DOHH2 (cell line): ENCODE results near the gene RPL19.
"Not testable (repeated sequence)": the region's sequence is repeated elsewhere in the genome, so short reads cannot be mapped to it uniquely, and the experiment has no call there.

Experiments
- H3F3A ChIP-seq: fragments of 200-600 bp; sonication (generic), shearing (Covaris generic); 2 replicates; pipeline ENCODE4 v1.6.0; 2016; ENCODE audit warnings: antibody characterized with exemption, mild to moderate bottlenecking; ENCODE audit not compliant: control insufficient read depth, insufficient read depth
- H3K27ac ChIP-seq: fragments of 200-600 bp; sonication (generic); 2 replicates; pipeline ENCODE4 v1.5.1; 2014; ENCODE audit warnings: low read depth, mild to moderate bottlenecking, low read length, moderate library complexity
- H3K27me3 ChIP-seq: fragments of 200-600 bp; sonication (generic); 2 replicates; pipeline ENCODE4 v1.6.1; 2014; ENCODE audit warnings: mild to moderate bottlenecking, low read length, mixed read lengths; ENCODE audit not compliant: control insufficient read depth
- H3K36me3 ChIP-seq: fragments of 200-600 bp; sonication (generic); 2 replicates; pipeline ENCODE4 v1.6.1; 2014; ENCODE audit warnings: mild to moderate bottlenecking, low read length, moderate library complexity, mixed read lengths; ENCODE audit not compliant: control insufficient read depth
- H3K4me1 ChIP-seq: fragments of 200-600 bp; sonication (generic); 2 replicates; pipeline ENCODE4 v1.6.1; 2014; ENCODE audit warnings: mild to moderate bottlenecking, low read length, mixed read lengths; ENCODE audit not compliant: control insufficient read depth
- H3K4me2 ChIP-seq: fragments of 200-600 bp; sonication (generic); 2 replicates; pipeline ENCODE4 v1.6.0; 2014; ENCODE audit warnings: mild to moderate bottlenecking, low read length, moderate library complexity
- H3K4me3 ChIP-seq: fragments of 200-600 bp; sonication (generic); 2 replicates; pipeline ENCODE4 v1.5.1; 2014; ENCODE audit warnings: mild to moderate bottlenecking, low read length, mixed read lengths
- H3K79me2 ChIP-seq: fragments of 200-600 bp; sonication (generic); 2 replicates; pipeline ENCODE4 v1.6.1; 2014; ENCODE audit warnings: mild to moderate bottlenecking, low read length, mixed read lengths; ENCODE audit not compliant: control insufficient read depth
- H3K9me2 ChIP-seq: fragments of 200-600 bp; sonication (generic); replicated peaks from 2 replicates; pipeline ENCODE4 v1.6.1; 2014; ENCODE audit warnings: mild to moderate bottlenecking, low read length, mixed read lengths; ENCODE audit not compliant: control insufficient read depth
- H3K9me3 ChIP-seq: fragments of 200-600 bp; sonication (generic); 2 replicates; pipeline ENCODE4 v1.6.1; 2014; ENCODE audit warnings: antibody characterized with exemption, low read length, mixed read lengths; ENCODE audit not compliant: control insufficient read depth, insufficient read depth
- H4K20me1 ChIP-seq: fragments of 200-600 bp; sonication (generic); 2 replicates; pipeline ENCODE4 v1.6.0; 2014; ENCODE audit warnings: low read depth, mild to moderate bottlenecking, antibody characterized with exemption, low read length, moderate library complexity; ENCODE audit not compliant: control insufficient read depth, insufficient read depth
- CTCF ChIP-seq: fragments of 200-600 bp; sonication (generic); IDR thresholded peaks from one replicate; pipeline ENCODE4 v1.5.1; 2014; ENCODE audit warnings: antibody characterized with exemption, mild to moderate bottlenecking, low read depth, low read length; ENCODE audit not compliant: poor library complexity, severe bottlenecking
- EZH2phosphoT487 ChIP-seq: fragments of 200-600 bp; sonication (generic); IDR thresholded peaks from 2 replicates; pipeline ENCODE4 v1.6.1; 2017; ENCODE audit warnings: borderline replicate concordance, mild to moderate bottlenecking, antibody characterized with exemption, low read length, moderate library complexity, mixed read lengths

RPL19 gene

GRCh38 chr17:39166437-39167335 is 33.4 kb upstream of the RPL19 start:
- Histone ChIP-seq H3K9me2 (no peaks in the 10 kb centered on the region), H3K36me3 (no peaks in the 10 kb centered on the region), H4K20me1 (no peaks in the 10 kb centered on the region), H3K27ac (no peak overlapping the region), H3K4me3 (no peak overlapping the region), H3K27me3 (peaks cover 6% of the 10 kb centered on the region; the same call in 1 of the 2 replicates), H3K4me2 (no peak overlapping the region), H3K9me3 (no peaks in the 10 kb centered on the region), H3K79me2 (no peaks in the 10 kb centered on the region), H3K4me1 (peaks cover 24% of the 10 kb centered on the region), H3F3A (peaks cover 2% of the 10 kb centered on the region; the same call in 1 of the 2 replicates)
- TF ChIP-seq CTCF, result no peak
- no peak for TF ChIP-seq EZH2phosphoT487

GRCh38 chr17:39167476-39167875 is 32.6 kb upstream of the RPL19 start:
- Histone ChIP-seq H3K9me2 (no peaks in the 10 kb centered on the region), H3K79me2 (no peaks in the 10 kb centered on the region), H3K9me3 (no peaks in the 10 kb centered on the region), H3K4me1 (peaks cover 24% of the 10 kb centered on the region), H3F3A (peaks cover 2% of the 10 kb centered on the region; the same call in 1 of the 2 replicates), H4K20me1 (no peaks in the 10 kb centered on the region), H3K27me3 (peaks cover 6% of the 10 kb centered on the region; the same call in 1 of the 2 replicates), H3K4me3 (no peak overlapping the region), H3K36me3 (no peaks in the 10 kb centered on the region), H3K4me2 (no peak overlapping the region), H3K27ac (no peak overlapping the region)
- no peak for TF ChIP-seq EZH2phosphoT487
- no peak for TF ChIP-seq CTCF

- H3K27me3 ChIP-seq, H3K9me3 ChIP-seq, H4K20me1 ChIP-seq, H3K27ac ChIP-seq, H3K4me2 ChIP-seq, H3K79me2 ChIP-seq, H3K9me2 ChIP-seq, H3K36me3 ChIP-seq, H3F3A ChIP-seq, H3K4me3 ChIP-seq: not testable (repeated sequence)
- H3K4me1 ChIP-seq, result peaks cover 33% of the 10 kb centered on the region
These were observed 31.6 kb upstream of the RPL19 start for GRCh38 chr17:39168503-39168902.

- Histone ChIP-seq H3K79me2 (no peaks in the 10 kb centered on the region), H3F3A (peaks cover 2% of the 10 kb centered on the region; the same call in 1 of the 2 replicates), H3K4me2 (no peak overlapping the region), H3K9me3 (no peaks in the 10 kb centered on the region), H3K4me1 (peaks cover 34% of the 10 kb centered on the region), H4K20me1 (no peaks in the 10 kb centered on the region), H3K9me2 (no peaks in the 10 kb centered on the region), H3K4me3 (no peak overlapping the region), H3K36me3 (no peaks in the 10 kb centered on the region), H3K27ac (no peak overlapping the region), H3K27me3 (peaks cover 6% of the 10 kb centered on the region; the same call in 1 of the 2 replicates)
- TF ChIP-seq EZH2phosphoT487, result no peak
- no peak for TF ChIP-seq CTCF
These were observed 31.0 kb upstream of the RPL19 start for GRCh38 chr17:39169101-39169500.
